ENCODE data around the gene MEX3D.

- no peak for TF ChIP-seq YY1 (IDR thresholded peaks at IDR 0.05; ENCODE audit: insufficient read depth, insufficient read length)
- no peak for TF ChIP-seq SUZ12 (IDR thresholded peaks at IDR 0.05; ENCODE audit: extremely low read depth, insufficient read depth, insufficient read length)
Measured at GRCh38 chr19:1567848-1568227, 287 bp downstream of the MEX3D start.
